Upper lobe of left lung (tissue), 6 donors: ENCODE results near the gene CCDC159. TPM values are rescaled to one million over a fixed set of nuclear protein-coding genes. Genes with fewer than 3 reads are reported as not detected.
A peak's percentile ranks its signal among the peaks of the same experiment; 100 is the strongest.

Experiments
- ATAC-seq, 2 donors: fragments of 200-7000 bp; cut with Tn5 transposase; one replicate each; pipeline ENCODE4 v1.9.1; 2022; ENCODE audit warnings: mild to moderate bottlenecking in 2 of 2, moderate library complexity in 2 of 2; ENCODE audit not compliant: low FRiP score in 2 of 2
- DNase-seq, 2 donors: peaks; one replicate each; pipeline ENCODE4 v3.0.0-alpha.2; 2019 to 2020
- H3K27ac ChIP-seq, 4 donors: fragments of 200-600 bp; sonication (generic); one replicate each; pipeline ENCODE4 v1.5.1; 2016 to 2019
- H3K27me3 ChIP-seq, 4 donors: fragments of 200-600 bp; sonication (generic); one replicate each; pipeline ENCODE4 v1.5.1; 2017 to 2019
- H3K36me3 ChIP-seq, 4 donors: fragments of 200-600 bp; sonication (generic); one replicate each; pipeline ENCODE4 v1.5.1; 2016 to 2019
- H3K4me1 ChIP-seq, 4 donors: fragments of 200-600 bp; sonication (generic); one replicate each; pipeline ENCODE4 v1.5.1; 2018 to 2019
- H3K4me3 ChIP-seq, 4 donors: fragments of 200-600 bp; sonication (generic); one replicate each; pipeline ENCODE4 v1.5.1; 2017 to 2019; ENCODE audit warnings: mild to moderate bottlenecking in 2 of 4, moderate library complexity in 1 of 4
- H3K9me3 ChIP-seq, 4 donors: fragments of 200-600 bp; sonication (generic); one replicate each; pipeline ENCODE4 v1.5.1; 2018 to 2019
- CTCF ChIP-seq, 6 experiments: fragments of 450-650 bp in 4 of 6; fragments of 200-600 bp in 2 of 6; sonication (generic) in 2 of 6; IDR thresholded peaks; one replicate each; pipeline ENCODE4 v1.5.1; 2016 to 2019; ENCODE audit warnings: antibody characterized with exemption in 6 of 6
- EP300 ChIP-seq, 4 donors: sonication (generic); formaldehyde crosslinking; IDR thresholded peaks; one replicate each; pipeline ENCODE4 v1.5.1; 2017; ENCODE audit warnings: antibody characterized with exemption in 4 of 4, control low read depth in 2 of 4
- POLR2A ChIP-seq, 4 donors: fragments of 450-650 bp; IDR thresholded peaks; one replicate each; pipeline ENCODE4 v1.5.1; 2016 to 2017; ENCODE audit warnings: antibody characterized with exemption in 4 of 4, mild to moderate bottlenecking in 2 of 4
- POLR2AphosphoS5 ChIP-seq, 2 donors: sonication (generic); formaldehyde crosslinking; IDR thresholded peaks; one replicate each; pipeline ENCODE4 v1.5.1; 2017; ENCODE audit warnings: antibody characterized with exemption in 2 of 2
- WGBS, 2 donors: methylation state at CpG; one replicate each; pipeline ENCODE4 v1.1.5; 2017 to 2018; 5-methylcytosine and 5-hydroxymethylcytosine counted together
- total RNA-seq, 6 donors: library from RNA; depleted of rRNA in 4 of 6; stranded (reverse); fragments of >200 nt in 4 of 6; gene quantifications; one replicate each; pipeline versions ENCODE4 v1.1.0 to v1.2.1, GENCODE V29; 2016 to 2021
- donor health status: DM: no; HTN: no; CAD: no; lungs with moderate emphysema.
- donor health status: DM: no; HTN: yes; CAD: no; lungs with severe emphysema.

CCDC159 gene
- total RNA-seq, 6 donors from 2014 or later, result 17.5 to 176 (median 33.3) TPM

DNA sequence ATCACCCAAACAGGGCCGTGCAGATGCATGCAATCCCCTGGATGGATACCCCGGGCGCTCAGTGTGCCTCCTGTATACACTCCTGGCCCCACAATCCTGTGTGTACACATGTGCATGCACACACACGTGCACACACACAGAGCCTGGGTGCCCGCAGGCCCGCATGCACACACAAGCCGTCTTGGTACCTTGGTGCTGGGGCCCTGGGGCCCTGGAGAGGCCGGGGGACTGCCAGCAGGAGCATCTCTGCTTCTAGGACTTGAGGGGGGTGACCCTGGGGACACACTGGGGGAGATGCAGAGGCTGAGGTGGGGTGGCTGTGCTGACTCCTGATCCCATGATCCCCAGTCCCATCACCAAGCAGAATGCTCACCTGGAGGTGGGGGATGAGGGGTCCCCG lies 53.3 kb downstream of the CCDC159 start:
- 91 to 94% methylated on average over 4 to 9 of the region's 9 CpGs for WGBS, 2 donors
- peak in 1 of 2 donors; percentile 17 for ATAC-seq

GRCh38 chr19:11400798-11401197 lies 54.5 kb downstream of the CCDC159 start:
- ATAC-seq, result no peak
- DNase-seq, result no peak
- Histone ChIP-seq H3K36me3 (peaks cover 0 to 41% (median 19%) of the 10 kb centered on the region in 4 donors), H3K9me3 (no peaks in the 10 kb centered on the region), H3K4me3 (no peak overlapping the region), H3K4me1 (no peaks in the 10 kb centered on the region), H3K27ac (no peak overlapping the region), H3K27me3 (no peaks in the 10 kb centered on the region)
- 92 to 93% methylated on average over 1 of the region's 1 CpG for WGBS, 2 donors
- TF ChIP-seq CTCF (IDR thresholded peaks at IDR 0.05), result no peak
- no peak for TF ChIP-seq POLR2AphosphoS5 (IDR thresholded peaks at IDR 0.05)
- no peak for TF ChIP-seq EP300 (IDR thresholded peaks at IDR 0.05)
- no peak for TF ChIP-seq POLR2A (IDR thresholded peaks at IDR 0.05)

More for the DNA sequence above, 53.3 kb downstream of the CCDC159 start:
- TF ChIP-seq POLR2AphosphoS5 (IDR thresholded peaks at IDR 0.05) (no peak), EP300 (IDR thresholded peaks at IDR 0.05) (no peak), POLR2A (IDR thresholded peaks at IDR 0.05) (no peak)
- Histone ChIP-seq H3K9me3 (no peaks in the 10 kb centered on the region), H3K36me3 (peaks cover 0 to 37% (median 17%) of the 10 kb centered on the region in 4 donors), H3K4me3 (no peak overlapping the region), H3K27ac (no peak overlapping the region), H3K27me3 (no peaks in the 10 kb centered on the region), H3K4me1 (no peaks in the 10 kb centered on the region)
- peak in 1 of 2 donors; percentile 67 for DNase-seq

- H3K27ac ChIP-seq, result no peak overlapping the region
- no peaks in the 10 kb centered on the region for H3K27me3 ChIP-seq
- no peak for TF ChIP-seq CTCF (IDR thresholded peaks at IDR 0.05)
- TF ChIP-seq POLR2AphosphoS5 (IDR thresholded peaks at IDR 0.05), result no peak
- no peak for TF ChIP-seq EP300 (IDR thresholded peaks at IDR 0.05)
- TF ChIP-seq POLR2A (IDR thresholded peaks at IDR 0.05), result no peak
- no peaks in the 10 kb centered on the region for H3K9me3 ChIP-seq
- peaks cover 0 to 7% (median 4%) of the 10 kb centered on the region in 4 donors for H3K4me1 ChIP-seq
- H3K4me3 ChIP-seq, result no peak overlapping the region
- DNase-seq (no peak), ATAC-seq (no peak)
- 83 to 97% methylated on average over 5 to 6 of the region's 9 CpGs for whole genome bisulfite sequencing, 2 donors
- H3K36me3 ChIP-seq, result peaks cover 0 to 41% (median 18%) of the 10 kb centered on the region in 4 donors
These were observed 55.7 kb downstream of the CCDC159 start for GRCh38 chr19:11401808-11402543.

Other genes with a start within 250 kb of the CCDC159 start
- gene SPC24, start 190.7 kb upstream of the CCDC159 start, total RNA-seq, result 10 to 100 TPM in 1 of 6 donors, 1 to 10 TPM in 4, not detected in 1; 1.4 to 13.3 (median 2.1) TPM
- gene KANK2, start 149.0 kb upstream of the CCDC159 start, total RNA-seq, result 100 to 1,000 TPM; 144 to 295 (median 240) TPM
- 1 to 10 TPM in 1 of 6 donors, not detected in 5; 5.2 TPM for gene ANGPTL8, start 106.9 kb upstream of the CCDC159 start, total RNA-seq
- 100 to 1,000 TPM in 3 of 6 donors, 10 to 100 TPM in 3; 34.5 to 203 (median 116) TPM for gene DOCK6, start 84.0 kb upstream of the CCDC159 start, total RNA-seq
- not detected for gene TSPAN16, start 50.4 kb upstream of the CCDC159 start, total RNA-seq
- gene RAB3D, start 6.9 kb upstream of the CCDC159 start, total RNA-seq, result 10 to 100 TPM; 22.6 to 59.2 (median 30.7) TPM
- gene TMEM205, start 251 bp upstream of the CCDC159 start, total RNA-seq, result 100 to 1,000 TPM in 3 of 6 donors, 10 to 100 TPM in 3; 85.9 to 260 (median 132) TPM
- gene PLPPR2, start 8.9 kb downstream of the CCDC159 start, total RNA-seq, result 10 to 100 TPM; 10.8 to 53.8 (median 26.0) TPM
- 10 to 100 TPM in 1 of 6 donors, 1 to 10 TPM in 4, under 1 TPM in 1; 0.89 to 13.6 (median 3.7) TPM for gene SWSAP1, start 28.1 kb downstream of the CCDC159 start, total RNA-seq
- gene EPOR, start 37.8 kb downstream of the CCDC159 start, total RNA-seq, result 10 to 100 TPM in 4 of 6 donors, 1 to 10 TPM in 2; 7.5 to 45.1 (median 15.5) TPM
- 100 to 1,000 TPM in 1 of 6 donors, 10 to 100 TPM in 5; 18.5 to 242 (median 44.6) TPM for gene RGL3, start 72.8 kb downstream of the CCDC159 start, total RNA-seq
- 10 to 100 TPM in 1 of 6 donors, 1 to 10 TPM in 4, under 1 TPM in 1; 0.34 to 11.1 (median 4.1) TPM for gene ODAD3, start 88.6 kb downstream of the CCDC159 start, total RNA-seq
- 100 to 1,000 TPM; 124 to 341 (median 187) TPM for gene PRKCSH, start 89.1 kb downstream of the CCDC159 start, total RNA-seq
- under 1 TPM in 1 of 6 donors, not detected in 5; 0.03 TPM for gene ELAVL3, start 134.5 kb downstream of the CCDC159 start, total RNA-seq
- 10 to 100 TPM in 3 of 6 donors, 1 to 10 TPM in 3; 6.8 to 30.4 (median 10.3) TPM for gene ZNF653, start 159.3 kb downstream of the CCDC159 start, total RNA-seq
- 10 to 100 TPM; 32.1 to 77.5 (median 48.6) TPM for gene ECSIT, start 182.6 kb downstream of the CCDC159 start, total RNA-seq
- 10 to 100 TPM in 5 of 6 donors, 1 to 10 TPM in 1; 3.1 to 47.9 (median 20.7) TPM for gene CNN1, start 192.3 kb downstream of the CCDC159 start, total RNA-seq
- gene ELOF1, start 212.7 kb downstream of the CCDC159 start, total RNA-seq, result 10 to 100 TPM; 21.0 to 58.3 (median 42.9) TPM
- gene ACP5, start 231.1 kb downstream of the CCDC159 start, total RNA-seq, result 100 to 1,000 TPM; 169 to 650 (median 349) TPM